DMS114 treated with DMSO at 0.1 percent for 48 hours (cell line): ENCODE measurements around the gene SLC26A1.

Experiments
- DNase-seq: peaks from one replicate; lab custom pipeline; 2025; ENCODE audit not compliant: unreplicated experiment; lab: John Stamatoyannopoulos, UW

The SLC26A1 gene

GRCh38 chr4:966266-967112 is 26.7 kb downstream of the SLC26A1 start:
- DNase-seq = no peak

DNA sequence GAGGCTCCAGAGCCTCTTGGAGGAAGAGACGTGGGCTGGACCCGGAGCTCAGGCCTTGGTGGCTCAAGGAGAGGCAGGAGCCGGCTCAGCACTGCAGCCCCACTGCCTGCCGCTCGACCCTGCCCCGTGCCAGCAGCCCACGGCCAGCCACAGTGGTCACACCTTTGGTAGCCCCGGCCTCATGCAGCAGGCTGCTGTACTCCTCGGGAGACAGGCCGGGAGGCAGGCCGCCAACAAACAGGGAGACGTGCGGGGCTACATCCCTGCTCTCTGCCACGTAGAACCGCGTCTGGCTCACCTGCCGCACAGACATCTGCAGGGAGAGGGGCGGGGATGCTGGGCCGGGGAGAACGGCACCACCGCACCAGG is 27.5 kb downstream of the SLC26A1 start:
- no peak for DNase-seq

DNA sequence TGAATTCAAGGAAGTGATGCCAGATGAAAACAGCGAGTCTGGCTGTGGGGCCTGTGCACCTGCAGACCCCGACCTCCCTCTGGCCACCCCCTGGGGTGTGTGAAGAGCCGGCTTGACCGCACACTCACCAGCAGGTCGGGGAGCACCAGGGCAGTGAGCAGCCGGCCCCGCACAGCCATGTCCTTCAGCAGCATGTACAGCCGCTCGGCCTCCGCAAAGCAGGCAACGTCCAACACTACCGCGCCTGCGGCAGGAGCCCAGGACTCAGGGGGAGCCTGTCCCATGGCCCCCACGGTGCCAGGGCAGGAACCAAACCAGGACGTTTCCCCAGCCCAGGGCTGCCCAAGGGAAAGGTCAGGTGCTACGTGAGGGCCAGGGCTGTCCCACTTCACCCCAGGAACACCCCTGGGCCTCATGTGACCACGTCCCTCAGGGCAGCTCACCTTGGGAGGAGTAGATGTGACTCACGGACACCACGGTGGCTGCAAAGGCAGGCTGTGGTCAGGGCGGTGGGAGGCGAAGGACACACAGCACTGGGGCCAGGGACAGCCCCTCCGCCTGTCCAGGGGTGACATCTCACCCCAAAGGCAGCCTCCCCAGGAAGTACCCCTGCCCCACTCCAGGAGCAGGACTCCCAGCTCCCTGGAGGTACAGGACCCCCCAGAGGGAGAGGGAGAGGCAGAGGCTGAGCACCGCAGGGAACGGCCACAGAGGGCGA is 28.0 kb downstream of the SLC26A1 start:
- DNase-seq = no peak

- DNase-seq = no peak
Observed at GRCh38 chr4:964346-965025, 28.7 kb downstream of the SLC26A1 start.

GRCh38 chr4:963276-964225 is 29.7 kb downstream of the SLC26A1 start:
- DNase-seq = no peak

DNA sequence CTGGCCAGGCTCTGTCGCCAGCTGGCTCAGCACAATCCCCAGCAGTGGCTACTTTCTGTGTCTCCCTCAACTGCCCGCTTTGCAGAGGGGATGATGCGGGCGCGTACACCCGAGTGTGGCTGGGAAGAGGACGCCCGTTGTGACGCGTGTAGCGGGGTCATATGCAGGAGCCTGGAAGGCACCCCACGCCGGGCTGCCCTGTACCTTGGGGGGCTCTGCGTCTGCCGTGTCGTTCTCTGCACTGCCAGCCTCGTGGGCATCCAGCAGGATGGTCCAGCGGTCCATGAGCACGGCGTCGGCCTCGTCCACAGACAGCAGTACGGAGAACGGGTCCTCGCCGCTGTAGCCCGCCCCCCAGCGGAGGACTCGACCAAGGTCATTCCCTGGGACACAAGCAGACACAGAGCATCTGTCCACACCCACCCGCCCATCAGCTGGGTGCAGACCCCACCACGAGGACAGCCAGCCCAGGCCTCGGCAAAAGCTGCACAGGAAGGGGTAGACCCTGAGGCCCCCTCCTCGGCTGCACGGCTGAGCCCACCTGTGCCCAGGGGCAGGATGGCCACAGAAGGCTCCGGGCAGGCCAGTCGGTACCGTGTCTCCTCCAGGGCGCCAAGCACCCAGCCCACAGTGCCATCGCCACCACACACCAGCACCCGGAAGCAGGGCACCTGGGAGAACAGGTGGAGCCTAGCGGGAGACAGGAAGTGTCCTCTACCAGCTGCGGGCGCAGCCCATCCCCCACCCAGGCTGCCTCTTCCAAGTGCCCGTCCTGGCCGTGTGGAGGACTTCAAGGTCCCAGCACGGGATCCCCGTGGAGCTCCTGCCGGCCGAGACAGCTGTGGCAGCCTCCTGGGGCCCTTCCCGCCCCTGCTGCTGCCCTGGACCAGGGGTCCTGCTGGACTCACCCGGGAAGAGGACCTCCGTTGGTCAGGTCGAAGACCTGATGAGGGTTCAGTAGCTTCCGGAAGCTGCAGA is 30.7 kb downstream of the SLC26A1 start:
- no peak for DNase-seq

GRCh38 chr4:961351-962230 is 31.6 kb downstream of the SLC26A1 start:
- DNase-seq = no peak

- DNase-seq = no peak
Observed at GRCh38 chr4:960636-961350, 32.4 kb downstream of the SLC26A1 start.

GRCh38 chr4:960140-960635 is 33.0 kb downstream of the SLC26A1 start:
- no peak for DNase-seq

- DNase-seq = no peak
Observed at GRCh38 chr4:959338-960139, 33.7 kb downstream of the SLC26A1 start.

GRCh38 chr4:958696-959337 is 34.4 kb downstream of the SLC26A1 start:
- DNase-seq = no peak

GRCh38 chr4:958314-958665 is 34.9 kb downstream of the SLC26A1 start:
- DNase-seq = no peak

DNA sequence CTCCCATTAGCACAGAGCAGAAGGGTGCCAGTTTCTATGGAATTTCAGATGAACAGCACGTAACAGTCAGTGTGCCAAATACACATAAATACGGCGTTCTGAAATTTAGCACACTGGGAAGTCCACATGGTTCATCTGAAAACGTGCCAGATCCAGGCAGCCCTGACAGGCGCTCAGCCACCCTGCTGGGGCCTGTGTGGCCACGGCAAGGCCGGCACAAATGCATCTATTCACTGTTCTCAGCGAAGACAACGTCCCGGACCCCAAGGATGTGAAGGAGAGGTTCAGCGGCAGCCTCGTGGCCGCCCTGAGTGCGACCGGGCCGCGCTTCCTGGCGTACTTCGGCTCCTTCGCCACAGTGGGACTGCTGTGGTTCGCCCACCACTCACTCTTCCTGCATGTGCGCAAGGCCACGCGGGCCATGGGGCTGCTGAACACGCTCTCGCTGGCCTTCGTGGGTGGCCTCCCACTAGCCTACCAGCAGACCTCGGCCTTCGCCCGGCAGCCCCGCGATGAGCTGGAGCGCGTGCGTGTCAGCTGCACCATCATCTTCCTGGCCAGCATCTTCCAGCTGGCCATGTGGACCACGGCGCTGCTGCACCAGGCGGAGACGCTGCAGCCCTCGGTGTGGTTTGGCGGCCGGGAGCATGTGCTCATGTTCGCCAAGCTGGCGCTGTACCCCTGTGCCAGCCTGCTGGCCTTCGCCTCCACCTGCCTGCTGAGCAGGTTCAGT is 35.5 kb downstream of the SLC26A1 start:
- DNase-seq = no peak

GRCh38 chr4:957231-957580 is 36.0 kb downstream of the SLC26A1 start:
- DNase-seq = no peak

DNA sequence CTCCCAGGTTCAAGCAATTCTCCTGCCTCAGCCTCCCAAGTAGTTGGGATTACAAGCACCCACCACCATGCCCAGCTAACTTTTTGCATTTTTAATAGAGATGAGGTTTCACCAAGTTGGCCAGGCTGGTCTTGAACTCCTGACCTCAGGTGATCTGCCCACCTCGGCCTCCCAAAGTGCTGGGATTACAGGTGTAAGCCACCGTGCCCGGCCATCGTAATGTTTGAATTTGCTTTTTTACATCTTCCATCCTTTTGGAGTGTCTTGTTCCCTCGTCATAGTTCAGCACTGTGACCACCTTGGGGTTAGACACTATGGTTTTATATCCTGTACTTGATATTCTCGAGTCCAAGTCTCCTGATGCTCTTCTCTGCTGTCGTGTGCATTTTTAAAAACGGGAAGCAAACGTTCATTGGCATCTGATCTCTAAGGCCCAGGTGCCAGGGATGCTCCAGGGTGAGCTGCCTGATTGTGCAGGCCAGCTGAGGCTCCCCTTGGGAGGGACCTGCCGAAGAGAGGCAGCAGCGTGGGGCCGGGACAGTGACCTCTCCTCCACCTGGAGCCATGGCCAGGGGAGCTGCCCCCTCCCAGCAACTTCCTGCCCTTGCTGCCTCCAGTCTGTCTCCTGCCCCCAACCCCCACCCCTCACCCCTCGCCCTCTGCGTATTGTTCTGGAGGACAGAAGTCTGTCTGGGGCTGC is 36.5 kb downstream of the SLC26A1 start:
- DNase-seq = no peak
